ENCODE measurements around the gene PLCG1.

The PLCG1 gene

GRCh38 chr20:41142919-41143318, 5.6 kb downstream of the PLCG1 start:
- no peak for TF ChIP-seq CTCF (IDR thresholded peaks at IDR 0.05; ENCODE audit: low read depth, low read length)
- H3K4me3 ChIP-seq (ENCODE audit: low read depth, low read length): no peak overlapping the region
- in situ Hi-C loops (cut with HindIII; ENCODE audit: low sequenced_read_pairs): no loop called here
- no peak for DNase-seq (ENCODE audit: low read depth, low spot score)

GRCh38 chr20:41143354-41143753, 6.0 kb downstream of the PLCG1 start:
- no peak for DNase-seq (ENCODE audit: low read depth, low spot score)
- in situ Hi-C loops (cut with HindIII; ENCODE audit: low sequenced_read_pairs): no loop called here
- H3K4me3 ChIP-seq (ENCODE audit: low read depth, low read length): no peak overlapping the region
- TF ChIP-seq CTCF (IDR thresholded peaks at IDR 0.05; ENCODE audit: low read depth, low read length): no peak

- TF ChIP-seq CTCF (IDR thresholded peaks at IDR 0.05; ENCODE audit: low read depth, low read length): no peak
- DNase-seq (ENCODE audit: low read depth, low spot score): no peak
- no peak overlapping the region for H3K4me3 ChIP-seq (ENCODE audit: low read depth, low read length)
- in situ Hi-C loops (cut with HindIII; ENCODE audit: low sequenced_read_pairs): no loop called here
These were observed 8.0 kb downstream of the PLCG1 start for GRCh38 chr20:41145317-41145716.

GRCh38 chr20:41145821-41146620, 8.7 kb downstream of the PLCG1 start:
- in situ Hi-C loops (cut with HindIII; ENCODE audit: low sequenced_read_pairs): no loop called here
- no peak for TF ChIP-seq CTCF (IDR thresholded peaks at IDR 0.05; ENCODE audit: low read depth, low read length)
- no peak overlapping the region for H3K4me3 ChIP-seq (ENCODE audit: low read depth, low read length)
- no peak for DNase-seq (ENCODE audit: low read depth, low spot score)

- no peak overlapping the region for H3K4me3 ChIP-seq (ENCODE audit: low read depth, low read length)
- in situ Hi-C loops (cut with HindIII; ENCODE audit: low sequenced_read_pairs): no loop called here
- DNase-seq (ENCODE audit: low read depth, low spot score): no peak
- no peak for TF ChIP-seq CTCF (IDR thresholded peaks at IDR 0.05; ENCODE audit: low read depth, low read length)
These were observed 10.4 kb downstream of the PLCG1 start for GRCh38 chr20:41147767-41148191.

- DNase-seq (ENCODE audit: low read depth, low spot score): no peak
- no peak for TF ChIP-seq CTCF (IDR thresholded peaks at IDR 0.05; ENCODE audit: low read depth, low read length)
- in situ Hi-C loops (cut with HindIII; ENCODE audit: low sequenced_read_pairs): no loop called here
- H3K4me3 ChIP-seq (ENCODE audit: low read depth, low read length): no peak overlapping the region
These were observed 11.6 kb downstream of the PLCG1 start for GRCh38 chr20:41148942-41149341.
